A673 (cell line): ENCODE measurements around the gene FOXC2. TPM values are rescaled to one million over a fixed set of nuclear protein-coding genes. Genes with fewer than 3 reads are reported as not detected.

Experiments
- BruUV-seq: library from RNA; stranded (reverse); fragments of 400-500 nt; replicated peaks from 2 replicates; lab custom pipeline; 2021; lab: Mats Ljungman, UMichigan
- CTCF ChIA-PET: fragments of 300-600 bp; sonication (Branson Sonifier 250); formaldehyde crosslinking; loops from one replicate; lab custom pipeline; 2022; ENCODE audit warnings: antibody characterized with exemption; lab: Charles Lee
- POLR2A ChIA-PET: fragments of 300-600 bp; sonication (Branson Sonifier 250); formaldehyde crosslinking; loops from one replicate; lab custom pipeline; 2022; ENCODE audit warnings: antibody characterized with exemption; ENCODE audit not compliant: low non-redundant PET; lab: Charles Lee
- DNase-seq: peaks from one replicate; pipeline ENCODE4 v3.0.0-alpha.2; 2015; ENCODE audit warnings: low spot score
- H3K27ac ChIP-seq: fragments of 200-600 bp; sonication (generic); 2 replicates; pipeline ENCODE4 v1.5.1; 2016; ENCODE audit warnings: mixed run types, low read depth, mild to moderate bottlenecking, mixed read lengths, antibody characterized with exemption, low read length; ENCODE audit not compliant: poor library complexity, severe bottlenecking
- H3K27me3 ChIP-seq: fragments of 200-600 bp; sonication (generic); replicated peaks from 2 replicates; pipeline ENCODE4 v1.6.1; 2017; ENCODE audit warnings: mixed run types, low read depth, mild to moderate bottlenecking, mixed read lengths, antibody characterized with exemption, low read length; ENCODE audit not compliant: insufficient read depth, poor library complexity
- H3K36me3 ChIP-seq: fragments of 200-600 bp; sonication (generic); 2 replicates; pipeline ENCODE4 v1.6.1; 2016; ENCODE audit warnings: mixed run types, mild to moderate bottlenecking, mixed read lengths, antibody characterized with exemption, low read length; ENCODE audit not compliant: insufficient read depth, poor library complexity, severe bottlenecking
- H3K4me1 ChIP-seq: fragments of 200-600 bp; sonication (generic); 2 replicates; pipeline ENCODE4 v1.6.1; 2017; ENCODE audit warnings: mixed run types, mild to moderate bottlenecking, mixed read lengths, antibody characterized with exemption, low read length; ENCODE audit not compliant: insufficient read depth, poor library complexity, severe bottlenecking
- H3K4me3 ChIP-seq: fragments of 200-600 bp; sonication (generic); 2 replicates; pipeline ENCODE4 v1.5.1; 2016; ENCODE audit warnings: low read depth, mixed run types, mild to moderate bottlenecking, mixed read lengths, low read length; ENCODE audit not compliant: poor library complexity, severe bottlenecking
- H3K9me3 ChIP-seq: fragments of 200-600 bp; sonication (generic); 2 replicates; pipeline ENCODE4 v1.6.1; 2016; ENCODE audit warnings: mixed run types, low read depth, mild to moderate bottlenecking, mixed read lengths, antibody characterized with exemption, low read length; ENCODE audit not compliant: poor library complexity, severe bottlenecking
- CTCF ChIP-seq: fragments of 300-800, 200-600 bp; sonication (generic); conservative IDR thresholded peaks from 2 replicates; pipeline ENCODE4 v1.5.1; 2017; ENCODE audit warnings: low read depth, mild to moderate bottlenecking, antibody characterized with exemption, low read length, moderate library complexity, mixed read lengths
- EZH2 ChIP-seq: fragments of 200-600 bp; sonication (generic); IDR thresholded peaks from 2 replicates; pipeline ENCODE4 v1.6.1; 2017; ENCODE audit warnings: borderline replicate concordance, low read depth, mild to moderate bottlenecking, mixed read lengths, antibody characterized with exemption, low read length; ENCODE audit not compliant: poor library complexity, severe bottlenecking
- intact Hi-C: fragments of 100-400 bp; cut with micrococcal nuclease; formaldehyde crosslinking; loops from one replicate; pipeline ENCODE4 v1.10.0; 2022; ENCODE audit not compliant: unreplicated experiment
- total RNA-seq: library from RNA; stranded (reverse); gene quantifications from 2 replicates; pipeline ENCODE4 v1.2.3, GENCODE V29; 2021

Gene FOXC2
- total RNA-seq, 1 experiment from 2014 or later: 0.34 TPM

- H3K36me3 ChIP-seq: no peaks in the 10 kb centered on the region
- no peak overlapping the region for H3K27ac ChIP-seq
- no peak for DNase-seq
- no peak for TF ChIP-seq EZH2
- no peak for TF ChIP-seq CTCF
- intact Hi-C loops: no loop called here
- H3K9me3 ChIP-seq: no peaks in the 10 kb centered on the region
- ChIA-PET CTCF (no interaction called here), POLR2A (interaction anchor here (0.7 kb wide), 1 partner anchor 143 kb away, joined by 5 read pairs; no protein-coding TSS in a partner anchor)
- BruUV-seq: no TSS peak
- H3K4me3 ChIP-seq: no peak overlapping the region
- peaks cover 6% of the 10 kb centered on the region for H3K4me1 ChIP-seq
- H3K27me3 ChIP-seq: no peaks in the 10 kb centered on the region
Observed at GRCh38 chr16:86557587-86557986, 9.0 kb upstream of the FOXC2 start.

- H3K27me3 ChIP-seq: no peaks in the 10 kb centered on the region
- TF ChIP-seq CTCF (no peak), EZH2 (no peak)
- intact Hi-C loops: no loop called here
- ChIA-PET POLR2A (no interaction called here), CTCF (no interaction called here)
- no peak overlapping the region for H3K27ac ChIP-seq
- DNase-seq: no peak
- BruUV-seq: no TSS peak
- H3K9me3 ChIP-seq: no peaks in the 10 kb centered on the region
- H3K4me3 ChIP-seq: no peak overlapping the region
- H3K36me3 ChIP-seq: no peaks in the 10 kb centered on the region
- H3K4me1 ChIP-seq: peaks cover 6% of the 10 kb centered on the region
Observed at GRCh38 chr16:86558355-86559193, 8.1 kb upstream of the FOXC2 start.

DNA sequence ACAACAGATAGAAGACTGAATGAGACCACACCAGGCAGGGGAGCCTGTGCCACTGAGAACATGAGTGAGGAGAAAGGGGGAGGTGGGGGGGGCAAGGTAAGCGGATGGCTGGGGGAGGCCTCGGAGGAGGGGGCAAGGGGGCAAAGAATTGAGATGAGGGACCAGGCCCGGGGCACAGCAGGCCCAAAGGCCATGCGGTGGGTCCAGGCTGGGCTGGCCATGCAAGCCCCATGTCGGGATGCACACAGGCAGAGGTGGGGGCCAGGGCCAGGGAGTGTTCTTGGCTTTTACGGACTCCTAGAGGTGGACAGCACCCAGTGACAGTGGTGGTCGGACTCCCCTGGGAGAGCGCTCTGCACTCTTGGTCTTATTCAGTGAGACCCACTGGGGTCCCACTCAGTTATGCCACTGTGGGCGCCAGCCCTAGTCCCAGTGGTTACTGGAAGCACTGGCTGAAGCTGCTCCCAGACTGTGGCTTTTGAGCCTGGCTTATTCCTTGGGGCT lies 6.8 kb upstream of the FOXC2 start:
- ChIA-PET CTCF (no interaction called here), POLR2A (no interaction called here)
- Histone ChIP-seq H3K36me3 (no peaks in the 10 kb centered on the region), H3K27me3 (peaks cover 8% of the 10 kb centered on the region), H3K9me3 (no peaks in the 10 kb centered on the region), H3K4me1 (peaks cover 6% of the 10 kb centered on the region), H3K4me3 (no peak overlapping the region), H3K27ac (no peak overlapping the region)
- DNase-seq: no peak
- TF ChIP-seq EZH2 (no peak), CTCF (no peak)
- intact Hi-C loops: loop anchor here (10.0 kb wide), 1 partner anchor 1075 kb away; no protein-coding TSS in a partner anchor
- BruUV-seq: no TSS peak
